NCI-H1694 treated with DMSO at 0.1 percent for 48 hours (cell line): ENCODE data around the gene CROCC2.

Experiments
- DNase-seq: peaks from one replicate; lab custom pipeline; 2025; lab: John Stamatoyannopoulos, UW

CROCC2 gene

DNA sequence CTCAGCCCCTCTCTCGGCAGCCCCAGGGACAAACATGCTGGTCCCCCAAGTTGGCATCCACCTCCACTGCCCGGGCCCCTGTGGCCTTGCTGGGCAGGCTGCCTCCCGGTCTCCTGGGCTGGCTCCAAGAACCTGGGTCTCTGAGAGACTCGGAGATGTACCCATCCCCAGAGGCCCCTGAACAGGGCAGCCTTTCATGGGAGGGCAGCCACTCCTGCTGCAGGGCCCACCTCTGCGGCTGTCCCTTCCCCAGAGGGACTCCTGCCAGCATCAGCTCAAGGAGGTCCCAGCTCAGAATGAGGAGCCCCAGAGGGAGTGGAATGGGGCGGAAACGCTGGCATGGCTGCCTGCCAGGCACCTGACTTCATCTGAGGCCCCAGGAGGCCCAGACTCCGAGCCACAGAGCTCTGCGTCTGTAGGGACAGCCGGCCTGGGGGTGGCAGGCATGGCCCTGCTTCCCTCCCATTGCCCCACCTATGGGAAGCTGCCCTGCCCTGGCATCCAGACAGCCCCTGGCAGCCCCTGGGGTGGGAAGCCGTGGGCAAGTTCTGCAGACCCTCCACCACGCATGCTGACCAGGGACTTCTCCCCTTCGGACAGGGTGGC lies 857 bp upstream of the CROCC2 start:
- DNase-seq = no peak

DNA sequence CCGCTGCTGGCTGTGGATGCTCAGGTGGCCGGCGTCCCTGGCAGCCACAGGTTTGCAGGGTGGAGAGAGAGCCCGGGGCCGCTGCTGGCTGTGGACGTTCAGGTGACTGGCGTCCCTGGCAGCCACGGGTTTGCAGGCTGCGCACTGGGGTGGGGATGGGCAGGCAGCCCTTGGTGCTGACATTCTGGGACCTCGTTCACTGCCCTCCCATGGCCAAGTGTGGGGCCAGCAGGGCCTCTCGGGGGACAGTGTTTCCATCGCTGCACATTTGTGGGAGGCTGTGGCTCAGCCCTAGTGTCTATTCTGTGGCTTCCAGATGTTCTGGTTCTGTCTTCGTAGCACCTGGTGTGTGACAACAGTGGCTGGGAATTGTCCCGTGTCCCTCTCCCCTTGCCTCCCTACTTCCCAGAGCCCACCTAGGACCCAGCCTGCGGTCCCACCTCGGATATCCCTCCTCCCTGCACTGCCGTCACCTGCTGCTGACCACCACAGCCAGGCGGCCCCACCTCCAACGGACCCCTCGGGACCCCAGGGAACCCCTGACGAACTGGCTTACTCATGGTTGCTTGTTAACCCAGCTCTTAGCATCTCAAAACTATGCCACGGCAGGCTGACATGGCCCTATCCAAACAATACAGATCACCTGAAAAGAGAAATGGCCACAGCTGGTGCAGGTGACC lies 915 bp downstream of the CROCC2 start:
- no peak for DNase-seq

GRCh38 chr2:240909216-240909974 lies 3.3 kb downstream of the CROCC2 start:
- no peak for DNase-seq

- DNase-seq = no peak
Measured at GRCh38 chr2:240911641-240912265, 5.6 kb downstream of the CROCC2 start.

GRCh38 chr2:240912878-240913809 lies 7.0 kb downstream of the CROCC2 start:
- no peak for DNase-seq

DNA sequence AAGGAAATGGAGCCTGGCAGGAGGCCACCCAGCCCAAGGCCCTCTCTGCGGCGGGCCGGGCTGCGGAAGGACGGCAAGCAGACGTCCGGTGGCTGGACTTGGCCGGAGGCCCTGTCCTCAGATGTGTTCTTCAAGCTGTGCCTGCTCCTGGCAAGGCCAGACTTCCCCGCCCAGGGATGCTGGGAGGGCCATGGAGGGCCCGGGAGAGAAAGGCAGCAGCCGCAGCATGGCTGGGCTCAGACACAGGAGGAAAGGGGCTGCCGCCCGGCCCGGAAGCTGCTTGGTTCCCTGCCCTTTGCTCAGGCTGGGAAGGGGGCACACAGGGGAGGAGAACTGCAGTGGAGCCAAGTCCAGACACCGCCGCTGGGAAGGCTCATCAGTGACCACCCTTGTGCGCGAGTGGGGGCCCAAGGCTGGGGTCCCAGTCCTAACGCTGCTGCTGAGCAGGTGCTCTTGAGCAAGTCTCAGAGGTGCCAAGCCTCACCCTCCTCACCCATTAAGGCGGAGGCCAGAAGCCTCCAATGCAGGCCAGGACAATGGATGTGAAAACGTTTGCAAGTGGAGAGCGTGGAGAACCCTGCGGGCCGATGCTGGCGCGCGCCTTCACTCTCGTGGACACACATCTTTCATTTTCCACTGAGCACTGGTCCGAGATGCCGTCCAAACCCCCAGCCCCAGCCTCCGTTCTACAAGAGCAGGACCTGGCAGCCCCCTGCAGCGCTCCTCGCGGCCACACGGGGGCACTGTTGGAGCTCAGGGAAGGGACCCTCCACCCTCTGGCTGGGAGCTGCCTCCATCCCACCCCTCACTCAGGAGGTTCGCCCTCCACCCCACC lies 7.9 kb downstream of the CROCC2 start:
- DNase-seq = peak; percentile 21

DNA sequence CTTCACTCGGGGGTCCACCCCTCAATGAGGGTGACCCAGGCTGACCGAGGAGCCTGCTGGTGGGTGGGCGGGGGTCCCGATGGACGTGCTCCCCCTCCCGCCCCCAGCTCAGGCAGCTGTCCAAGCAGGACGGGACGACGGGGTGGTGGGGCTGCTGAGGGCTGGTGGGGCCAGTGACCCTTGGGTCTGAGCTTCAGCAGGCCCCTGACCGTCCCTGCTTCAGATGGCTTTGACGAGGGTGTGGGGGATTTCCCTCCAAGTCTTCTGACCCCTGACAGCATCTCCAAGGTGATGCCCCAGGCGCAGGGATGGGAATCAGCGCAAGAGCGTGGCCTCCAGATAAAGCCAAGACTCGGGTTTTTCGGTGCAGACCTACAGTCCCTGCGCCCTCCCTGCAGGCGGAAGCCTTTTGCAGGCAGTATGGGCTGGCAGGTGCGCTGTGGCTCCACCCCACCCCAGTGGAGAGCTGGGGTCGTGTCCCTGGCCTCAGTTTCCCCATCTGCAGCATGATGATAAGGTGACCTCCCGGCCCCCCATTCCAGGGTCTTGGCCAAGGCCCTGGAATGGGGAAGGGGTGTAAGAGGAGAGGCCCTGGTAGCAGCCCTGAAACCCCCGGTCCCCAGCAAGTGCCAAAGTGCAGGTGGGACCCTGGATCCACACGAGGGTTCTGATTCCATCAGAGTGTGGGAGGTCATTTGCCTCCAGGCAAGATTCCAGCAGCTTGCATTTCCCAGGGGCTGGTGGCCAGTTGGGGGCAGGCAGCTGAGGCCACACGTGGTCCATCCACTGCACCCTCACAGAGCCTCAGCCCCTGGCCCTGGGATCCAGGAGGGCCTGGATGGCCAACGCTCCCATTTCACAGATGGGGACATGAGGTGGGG lies 8.7 kb downstream of the CROCC2 start:
- DNase-seq = no peak

DNA sequence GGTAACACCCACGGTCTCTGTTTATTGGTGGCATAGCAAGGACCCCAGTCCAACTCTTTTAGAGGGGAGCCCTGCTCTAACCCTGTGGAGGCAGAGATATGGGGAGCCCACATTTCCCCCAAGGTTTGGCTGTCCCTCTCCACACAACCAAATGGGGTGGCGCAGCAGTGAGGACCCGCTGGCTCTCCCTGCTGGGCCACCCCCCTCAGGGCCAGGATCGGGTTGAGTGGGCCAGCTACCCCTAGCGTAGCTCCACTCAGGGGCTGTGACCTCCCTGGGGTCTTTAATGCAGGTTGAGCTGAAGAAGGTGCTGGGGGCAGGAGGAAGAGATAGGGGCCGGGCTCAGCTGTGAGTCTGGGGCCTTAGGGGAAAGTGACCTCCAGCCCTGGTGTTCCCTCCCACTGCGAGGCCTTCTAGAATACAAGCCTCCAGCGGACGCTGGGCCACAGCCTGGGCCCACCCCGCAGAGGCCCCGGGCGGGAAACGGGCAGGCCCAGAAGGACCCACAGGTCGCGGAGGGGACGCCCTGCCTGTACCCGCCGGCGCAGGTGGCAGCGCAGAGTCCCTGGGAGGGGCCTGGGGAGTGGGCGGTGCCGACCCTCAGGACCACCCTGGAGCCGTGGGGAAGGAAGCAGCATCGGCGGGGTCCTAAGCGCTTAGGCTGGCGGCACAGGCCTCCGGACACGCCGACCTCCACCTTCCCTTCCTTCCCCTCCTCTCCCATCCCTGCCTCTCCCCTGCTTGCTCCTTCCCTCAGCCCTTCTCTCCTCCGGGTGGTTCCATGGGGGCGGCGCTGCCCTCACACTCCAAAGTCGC lies 9.6 kb downstream of the CROCC2 start:
- no peak for DNase-seq

DNA sequence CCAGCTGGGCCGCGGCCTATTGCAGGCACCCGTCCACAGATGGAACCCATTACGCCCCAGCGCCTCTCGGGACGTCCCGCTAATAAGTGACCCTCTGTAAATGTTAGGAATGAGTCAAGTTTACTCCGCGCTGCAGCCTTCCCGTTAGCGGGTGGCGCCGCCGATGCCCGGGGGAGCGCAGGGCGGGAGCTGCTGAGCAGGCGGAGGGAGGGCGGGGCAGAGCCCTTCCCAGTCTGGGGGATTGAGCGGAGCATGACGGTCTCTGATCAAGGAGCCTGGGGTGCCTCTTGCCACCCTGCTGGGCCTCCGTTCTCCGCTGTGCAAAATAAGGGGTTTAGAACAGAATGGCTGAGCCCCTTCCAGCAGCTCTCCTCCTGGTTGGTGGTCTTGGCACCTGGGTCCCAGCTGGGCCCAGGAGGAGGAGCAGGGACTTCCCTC lies 10.5 kb downstream of the CROCC2 start:
- DNase-seq = peak; percentile 13

- DNase-seq = no peak
Measured at GRCh38 chr2:240917009-240917683, 11.0 kb downstream of the CROCC2 start.

GRCh38 chr2:240917684-240918257 lies 11.6 kb downstream of the CROCC2 start:
- no peak for DNase-seq

GRCh38 chr2:240918258-240919091 lies 12.3 kb downstream of the CROCC2 start:
- DNase-seq = no peak

DNA sequence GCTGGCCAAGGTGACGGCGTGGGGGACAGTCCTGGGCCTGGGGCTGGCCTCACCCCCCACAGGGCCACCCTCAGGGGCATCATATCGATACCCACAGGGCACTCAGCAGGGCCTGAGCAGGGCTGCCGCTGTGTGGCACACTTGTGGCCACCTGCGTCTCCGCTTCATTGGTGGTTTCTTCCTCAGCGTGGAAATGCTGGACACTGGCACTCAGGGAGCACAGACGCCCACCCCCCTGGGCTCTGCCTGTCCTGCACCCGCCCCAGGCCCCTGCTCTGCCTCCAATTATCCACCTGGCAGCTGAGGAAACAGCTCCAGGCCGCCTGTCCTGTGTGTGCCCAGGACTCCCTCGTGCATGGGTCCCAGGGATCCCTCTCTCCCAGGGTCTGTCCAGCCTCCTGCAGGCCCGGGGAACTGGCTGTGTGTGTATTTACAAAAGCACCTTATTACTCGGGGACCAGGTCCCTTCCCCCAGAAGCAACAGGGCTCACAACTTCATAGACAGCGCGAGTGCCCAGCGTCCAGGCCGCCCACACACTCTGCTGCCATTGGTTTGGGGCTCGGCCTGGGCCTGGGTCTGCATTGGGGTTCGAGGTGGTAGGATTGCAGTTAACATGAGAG lies 13.1 kb downstream of the CROCC2 start:
- no peak for DNase-seq

- DNase-seq = no peak
Measured at GRCh38 chr2:240919786-240920782, 13.9 kb downstream of the CROCC2 start.

DNA sequence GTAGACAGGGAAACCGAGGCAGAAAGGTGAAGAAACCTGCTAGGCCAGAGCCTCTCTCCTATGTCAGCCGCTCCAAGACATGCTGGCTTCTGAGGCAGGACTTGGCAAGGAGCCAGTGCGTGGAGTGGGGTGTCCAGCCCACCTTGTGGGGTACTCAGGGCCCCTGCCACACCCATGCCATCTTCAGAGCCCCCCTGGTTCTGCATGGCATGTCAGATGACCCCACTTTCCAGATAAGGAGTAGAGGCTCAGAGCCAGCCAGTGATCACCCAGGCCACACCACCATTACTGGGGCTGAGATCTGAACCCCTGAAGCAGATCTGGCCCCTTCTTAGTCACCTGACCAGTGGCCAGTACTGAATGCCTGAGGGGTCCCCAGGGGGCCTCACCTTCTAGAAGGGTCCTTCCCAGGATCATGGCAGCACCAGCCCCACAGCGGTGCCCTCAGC lies 14.7 kb downstream of the CROCC2 start:
- no peak for DNase-seq
